GM20000 (cell line): ENCODE data around the gene UBE3A.

Source experiments
- DNase-seq: peaks from one replicate; pipeline ENCODE4 v3.0.0; 2012; ENCODE audit warnings: low spot score
- TF ChIP-seq, protein P1 (sequence below): IDR thresholded peaks from 2 replicates; pipeline ENCODE4 v1.5.1; 2012; ENCODE audit warnings: mild to moderate bottlenecking, control low read depth; ENCODE audit errors: extremely low read depth, missing control alignments

UBE3A gene

DNA sequence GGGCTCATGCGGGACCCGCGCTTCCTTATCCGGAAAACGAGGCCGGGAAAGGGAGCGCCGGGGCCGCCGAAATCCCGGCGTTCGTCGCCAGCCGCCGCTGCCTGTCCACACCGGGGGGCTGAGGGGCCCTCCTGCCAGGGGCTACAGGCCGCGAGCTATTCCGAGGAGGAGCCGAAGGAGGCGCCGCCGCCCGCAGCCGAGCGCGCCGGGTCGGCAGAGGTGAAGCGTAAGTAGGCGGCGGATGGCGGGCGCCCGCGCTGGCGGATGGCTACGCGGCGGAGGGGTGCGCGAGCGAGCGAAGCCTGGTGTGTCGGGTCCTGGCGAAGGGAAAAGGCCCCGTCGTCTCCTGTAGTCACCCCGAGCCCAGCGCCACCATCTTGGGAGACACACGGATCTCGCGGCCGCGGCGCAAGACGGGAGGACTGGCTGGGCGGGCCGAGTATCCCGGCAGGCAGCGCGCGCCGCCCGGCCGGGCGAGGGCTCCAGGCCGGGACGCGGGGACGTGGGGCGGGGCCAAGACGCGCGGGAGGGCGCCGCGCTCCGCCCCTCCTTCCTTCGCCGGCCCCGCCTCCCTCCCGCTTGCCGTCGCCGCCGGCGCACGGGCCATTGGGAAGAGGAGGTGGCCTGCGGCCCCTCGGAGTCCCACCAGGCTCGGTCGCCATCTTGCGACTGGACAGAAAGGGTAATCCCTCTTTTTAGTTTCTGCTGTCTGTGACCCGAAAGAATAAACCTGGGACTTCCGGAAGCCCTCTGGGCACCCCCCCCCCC is at the start of gene UBE3A:
Gene UBE3A (minus strand): TSS at position 424 of the 768 bp plus-strand sequence. CDS start 29,917 bp downstream, outside the sequence.
- DNase-seq = peak; percentile 95
- TF ChIP-seq, protein P1, sequence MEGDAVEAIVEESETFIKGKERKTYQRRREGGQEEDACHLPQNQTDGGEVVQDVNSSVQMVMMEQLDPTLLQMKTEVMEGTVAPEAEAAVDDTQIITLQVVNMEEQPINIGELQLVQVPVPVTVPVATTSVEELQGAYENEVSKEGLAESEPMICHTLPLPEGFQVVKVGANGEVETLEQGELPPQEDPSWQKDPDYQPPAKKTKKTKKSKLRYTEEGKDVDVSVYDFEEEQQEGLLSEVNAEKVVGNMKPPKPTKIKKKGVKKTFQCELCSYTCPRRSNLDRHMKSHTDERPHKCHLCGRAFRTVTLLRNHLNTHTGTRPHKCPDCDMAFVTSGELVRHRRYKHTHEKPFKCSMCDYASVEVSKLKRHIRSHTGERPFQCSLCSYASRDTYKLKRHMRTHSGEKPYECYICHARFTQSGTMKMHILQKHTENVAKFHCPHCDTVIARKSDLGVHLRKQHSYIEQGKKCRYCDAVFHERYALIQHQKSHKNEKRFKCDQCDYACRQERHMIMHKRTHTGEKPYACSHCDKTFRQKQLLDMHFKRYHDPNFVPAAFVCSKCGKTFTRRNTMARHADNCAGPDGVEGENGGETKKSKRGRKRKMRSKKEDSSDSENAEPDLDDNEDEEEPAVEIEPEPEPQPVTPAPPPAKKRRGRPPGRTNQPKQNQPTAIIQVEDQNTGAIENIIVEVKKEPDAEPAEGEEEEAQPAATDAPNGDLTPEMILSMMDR = no peak

DNA sequence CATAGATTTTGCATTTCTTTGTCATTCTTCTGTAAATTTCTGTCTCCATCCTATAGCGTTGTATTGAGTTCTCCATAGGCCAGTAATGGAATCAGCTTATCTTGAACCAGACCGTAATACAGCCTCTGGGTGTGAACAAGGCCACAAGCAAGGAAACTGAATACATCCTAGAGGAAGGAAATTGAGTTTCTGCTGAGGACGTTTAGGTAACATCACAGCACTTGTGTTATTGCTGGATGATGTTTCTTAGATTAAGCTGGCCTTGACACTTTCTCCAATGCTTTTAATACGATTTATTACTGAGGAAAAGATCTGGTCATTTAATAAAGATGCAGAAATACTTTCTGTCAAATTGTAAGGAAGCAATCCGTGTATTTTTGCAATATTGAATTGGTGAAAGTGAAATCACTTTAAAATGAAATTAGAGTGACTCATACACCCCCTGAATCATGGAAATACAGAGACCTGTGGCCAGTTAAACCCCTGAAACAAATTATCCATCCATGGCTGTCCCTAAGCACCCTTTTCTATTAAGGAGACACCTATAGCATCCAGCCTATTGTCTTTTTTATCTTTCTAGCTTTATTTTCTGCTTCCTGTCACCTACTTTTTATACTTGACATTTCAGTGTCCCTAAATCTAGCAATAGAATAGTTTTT is 48.5 kb upstream of the UBE3A start:
- TF ChIP-seq, protein P1 = no peak
- DNase-seq = no peak

DNA sequence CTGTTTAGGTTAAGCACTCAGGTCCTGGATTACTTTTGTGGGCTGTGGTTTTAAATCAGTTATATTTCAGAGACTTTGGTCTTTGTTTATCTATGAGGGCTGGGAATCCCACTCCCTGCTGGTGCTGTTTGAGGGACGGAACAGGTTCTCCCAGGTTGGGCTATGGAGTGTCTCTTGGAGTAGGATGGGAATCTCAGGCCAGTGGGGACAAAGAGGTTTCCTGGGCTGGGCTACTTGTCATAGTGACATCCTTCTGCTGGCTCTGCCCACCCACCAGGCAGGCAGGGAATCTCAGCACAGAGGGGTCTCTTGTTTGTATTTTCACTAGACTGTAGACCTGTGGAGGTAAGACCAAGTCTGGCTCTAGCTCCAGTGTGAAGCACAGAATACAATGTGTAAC is 47.2 kb upstream of the UBE3A start:
- no peak for DNase-seq
- TF ChIP-seq, protein P1 = no peak

DNA sequence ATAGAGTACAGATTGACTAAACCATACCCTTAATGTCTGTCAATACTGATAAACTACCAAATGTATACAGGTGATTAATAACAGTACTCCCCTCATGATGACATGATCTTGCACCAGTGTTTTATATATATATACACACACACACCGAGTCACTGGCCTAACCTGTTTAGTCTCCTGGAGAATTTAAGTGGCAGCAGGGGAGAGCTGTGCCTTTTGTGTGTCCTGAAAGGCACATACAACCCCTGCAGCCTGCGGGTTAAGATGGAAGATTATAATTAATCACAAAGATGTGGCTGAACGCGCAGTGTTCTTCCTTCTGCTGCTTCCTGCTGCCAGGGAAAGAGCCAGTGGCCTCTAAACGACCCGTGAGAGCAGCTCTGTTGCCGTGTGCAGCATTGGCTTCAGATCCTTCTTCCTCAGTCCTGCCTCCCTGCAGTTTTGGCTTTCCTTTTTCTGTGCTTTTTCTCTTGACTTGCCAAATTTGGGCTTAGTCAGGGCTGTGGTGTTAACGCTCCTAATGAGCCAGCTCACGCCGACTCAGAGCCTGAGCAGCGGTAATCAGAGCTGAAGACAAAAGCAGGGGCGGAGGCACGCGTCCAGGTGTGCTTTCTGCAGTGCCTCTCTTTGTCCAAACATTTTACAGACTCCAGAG is 42.5 kb upstream of the UBE3A start:
- no peak for DNase-seq
- TF ChIP-seq, protein P1 = no peak

DNA sequence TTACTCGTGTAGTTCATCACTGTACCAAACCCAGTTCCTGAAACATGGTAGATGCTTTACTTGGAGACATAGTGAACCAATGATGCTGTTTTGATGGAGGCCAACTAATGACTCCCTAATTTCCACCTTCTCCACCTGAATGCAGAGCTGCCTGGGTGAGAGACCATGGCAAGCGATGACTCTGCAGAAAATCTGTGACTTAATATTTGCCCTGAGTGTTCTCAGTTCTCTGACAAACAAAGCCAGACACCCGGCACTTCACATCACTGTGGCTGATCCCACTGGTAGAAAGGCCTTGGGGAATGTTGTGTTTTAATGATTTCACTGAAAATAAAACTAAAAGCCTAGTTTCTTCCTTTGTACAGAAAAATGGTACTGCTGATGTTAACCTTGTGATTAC is 39.5 kb upstream of the UBE3A start:
- TF ChIP-seq, protein P1 = no peak
- no peak for DNase-seq

DNA sequence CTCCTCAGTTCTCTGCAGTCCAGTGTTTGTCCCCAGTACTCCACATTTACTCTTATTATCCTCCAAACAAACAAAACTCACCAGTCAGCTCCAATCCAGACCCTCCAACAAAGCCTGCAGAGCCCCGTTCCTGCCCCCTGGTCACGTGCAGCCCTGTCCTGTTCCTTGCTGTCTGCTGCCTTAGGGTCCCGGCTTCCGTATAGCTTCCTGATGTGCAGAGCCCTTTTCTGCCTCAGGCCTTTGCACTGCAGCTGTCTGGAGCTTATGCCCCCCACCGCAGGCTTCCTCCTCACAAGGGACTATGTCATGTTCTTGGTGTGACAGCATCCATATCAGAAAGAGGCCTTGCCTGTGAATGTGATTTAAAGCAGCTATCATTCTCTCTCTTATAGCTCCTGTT is 39.0 kb upstream of the UBE3A start:
- TF ChIP-seq, protein P1 = no peak
- DNase-seq = no peak

DNA sequence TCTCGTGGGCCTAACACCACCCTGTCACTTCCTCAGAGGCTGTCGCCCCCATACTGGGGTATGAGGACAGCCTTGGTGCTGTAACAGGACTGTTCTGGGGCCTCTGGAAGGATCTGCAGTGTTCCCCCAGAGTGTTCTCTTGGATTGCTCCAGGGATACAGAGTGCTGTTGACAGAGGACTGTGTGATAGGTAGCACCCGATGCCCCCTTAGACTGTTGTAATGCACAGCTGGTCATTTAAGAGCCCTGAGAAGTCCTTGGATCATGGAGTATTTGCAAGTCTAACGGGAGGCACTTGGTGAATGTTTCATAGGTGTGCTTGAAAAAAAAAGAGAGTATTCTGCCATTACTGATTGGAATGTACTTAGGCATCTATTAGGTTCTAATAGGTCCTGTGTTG is 35.4 kb upstream of the UBE3A start:
- TF ChIP-seq, protein P1 = no peak

More for the DNA sequence above, 35.4 kb upstream of the UBE3A start:
- no peak for DNase-seq
